GM18861 (cell line): Measurements from ENCODE around the gene C5orf24.

Experiments used
- ATAC-seq: cut with Tn5 transposase; IDR thresholded peaks from one replicate; pipeline ENCODE4 v1.9.1; 2021; ENCODE audit not compliant: unreplicated experiment

The C5orf24 gene

GRCh38 chr5:134905246-134905996 is 59.7 kb downstream of the C5orf24 start:
- ATAC-seq = peak; percentile 11

GRCh38 chr5:134906811-134907210 is 61.0 kb downstream of the C5orf24 start:
- ATAC-seq = no peak
